Measurements from ENCODE around the gene TGFBR3. TPM values are rescaled to one million over a fixed set of nuclear protein-coding genes. Genes with fewer than 3 reads are reported as not detected.
A peak's percentile ranks its signal among the peaks of the same experiment; 100 is the strongest.

The TGFBR3 gene
- total and polyA plus RNA-seq, 9 of the 15 experiments (the other 6 are each of a cell fraction or from before 2014, with no cell fraction given), result 3.6 to 32.4 (median 15.6) TPM

DNA sequence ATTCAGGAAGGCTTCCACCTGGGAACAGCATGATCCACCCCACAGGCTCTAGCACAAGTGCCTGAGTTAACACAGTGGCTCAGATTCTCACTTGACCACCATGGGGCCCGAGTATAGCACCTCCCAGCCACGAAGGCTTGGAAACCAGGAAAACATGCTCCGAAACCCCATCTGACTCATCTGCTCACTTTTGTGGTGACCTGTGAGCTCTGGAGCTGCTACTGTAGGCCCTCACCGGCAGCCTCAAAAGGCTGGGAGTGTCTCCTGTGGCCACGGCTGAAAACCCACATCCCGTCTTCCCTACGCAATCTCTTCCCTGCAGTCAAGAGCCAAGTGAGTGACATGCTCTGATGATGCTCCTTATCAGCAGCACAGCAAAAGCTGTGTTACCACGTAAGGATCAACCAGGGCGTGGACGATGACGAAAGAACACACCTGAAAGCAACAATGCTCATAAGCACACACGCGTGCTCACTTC lies 81.4 kb downstream of the TGFBR3 start (continued):
- TF ChIP-seq, protein P1, sequence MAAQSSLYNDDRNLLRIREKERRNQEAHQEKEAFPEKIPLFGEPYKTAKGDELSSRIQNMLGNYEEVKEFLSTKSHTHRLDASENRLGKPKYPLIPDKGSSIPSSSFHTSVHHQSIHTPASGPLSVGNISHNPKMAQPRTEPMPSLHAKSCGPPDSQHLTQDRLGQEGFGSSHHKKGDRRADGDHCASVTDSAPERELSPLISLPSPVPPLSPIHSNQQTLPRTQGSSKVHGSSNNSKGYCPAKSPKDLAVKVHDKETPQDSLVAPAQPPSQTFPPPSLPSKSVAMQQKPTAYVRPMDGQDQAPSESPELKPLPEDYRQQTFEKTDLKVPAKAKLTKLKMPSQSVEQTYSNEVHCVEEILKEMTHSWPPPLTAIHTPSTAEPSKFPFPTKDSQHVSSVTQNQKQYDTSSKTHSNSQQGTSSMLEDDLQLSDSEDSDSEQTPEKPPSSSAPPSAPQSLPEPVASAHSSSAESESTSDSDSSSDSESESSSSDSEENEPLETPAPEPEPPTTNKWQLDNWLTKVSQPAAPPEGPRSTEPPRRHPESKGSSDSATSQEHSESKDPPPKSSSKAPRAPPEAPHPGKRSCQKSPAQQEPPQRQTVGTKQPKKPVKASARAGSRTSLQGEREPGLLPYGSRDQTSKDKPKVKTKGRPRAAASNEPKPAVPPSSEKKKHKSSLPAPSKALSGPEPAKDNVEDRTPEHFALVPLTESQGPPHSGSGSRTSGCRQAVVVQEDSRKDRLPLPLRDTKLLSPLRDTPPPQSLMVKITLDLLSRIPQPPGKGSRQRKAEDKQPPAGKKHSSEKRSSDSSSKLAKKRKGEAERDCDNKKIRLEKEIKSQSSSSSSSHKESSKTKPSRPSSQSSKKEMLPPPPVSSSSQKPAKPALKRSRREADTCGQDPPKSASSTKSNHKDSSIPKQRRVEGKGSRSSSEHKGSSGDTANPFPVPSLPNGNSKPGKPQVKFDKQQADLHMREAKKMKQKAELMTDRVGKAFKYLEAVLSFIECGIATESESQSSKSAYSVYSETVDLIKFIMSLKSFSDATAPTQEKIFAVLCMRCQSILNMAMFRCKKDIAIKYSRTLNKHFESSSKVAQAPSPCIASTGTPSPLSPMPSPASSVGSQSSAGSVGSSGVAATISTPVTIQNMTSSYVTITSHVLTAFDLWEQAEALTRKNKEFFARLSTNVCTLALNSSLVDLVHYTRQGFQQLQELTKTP (IDR thresholded peaks at IDR 0.05; ENCODE audit: low read depth in 1 of 2, partially characterized antibody in 2 of 2), result peak; percentile 19 to 61
- TF ChIP-seq ZNF764 (CRISPR knock-in tag; IDR thresholded peaks at IDR 0.05; ENCODE audit: low read depth) (no peak), TEAD1 (CRISPR knock-in tag; IDR thresholded peaks at IDR 0.05) (peak; percentile 48 to 89; a peak in 2 of 4 replicates), SMARCE1 (IDR thresholded peaks at IDR 0.05) (peak; percentile 95), NR2C2 (CRISPR knock-in tag; IDR thresholded peaks at IDR 0.05) (no peak; the same call in 1 of the 2 replicates), NR2C2 (tag; IDR thresholded peaks at IDR 0.05) (peak; percentile 52; the same call in 1 of the 2 replicates), NEUROD1 (IDR thresholded peaks at IDR 0.05; ENCODE audit: borderline replicate concordance, low read depth, low read length, partially characterized antibody) (peak; percentile 56), TCFL5 (CRISPR knock-in tag; conservative IDR thresholded peaks at IDR 0.05) (no peak), FOS (IDR thresholded peaks at IDR 0.05; ENCODE audit: extremely low read depth, insufficient read length) (peak; percentile 30), HDAC1 (IDR thresholded peaks at IDR 0.05) (peak in 1 of 2 experiments; percentile 97; a peak in 2 of 4 replicates), SMARCA5 (IDR thresholded peaks at IDR 0.05) (0 out of 2 replicates have a peak, but pooled peaks have one; percentile 6), ZEB2 (IDR thresholded peaks at IDR 0.05) (peak; percentile 99), EP400 (IDR thresholded peaks at IDR 0.05) (peak; percentile 25; the same call in 1 of the 2 replicates), COPS2 (conservative IDR thresholded peaks at IDR 0.05) (no peak), HMGN3 (IDR thresholded peaks at IDR 0.05; ENCODE audit: borderline replicate concordance, extremely low read depth, insufficient read length, low read depth, low read length) (peak; percentile 26), MECOM (CRISPR knock-in tag; IDR thresholded peaks at IDR 0.05) (peak; percentile 24; the same call in 1 of the 2 replicates)
- TF ChIP-seq, protein P2, sequence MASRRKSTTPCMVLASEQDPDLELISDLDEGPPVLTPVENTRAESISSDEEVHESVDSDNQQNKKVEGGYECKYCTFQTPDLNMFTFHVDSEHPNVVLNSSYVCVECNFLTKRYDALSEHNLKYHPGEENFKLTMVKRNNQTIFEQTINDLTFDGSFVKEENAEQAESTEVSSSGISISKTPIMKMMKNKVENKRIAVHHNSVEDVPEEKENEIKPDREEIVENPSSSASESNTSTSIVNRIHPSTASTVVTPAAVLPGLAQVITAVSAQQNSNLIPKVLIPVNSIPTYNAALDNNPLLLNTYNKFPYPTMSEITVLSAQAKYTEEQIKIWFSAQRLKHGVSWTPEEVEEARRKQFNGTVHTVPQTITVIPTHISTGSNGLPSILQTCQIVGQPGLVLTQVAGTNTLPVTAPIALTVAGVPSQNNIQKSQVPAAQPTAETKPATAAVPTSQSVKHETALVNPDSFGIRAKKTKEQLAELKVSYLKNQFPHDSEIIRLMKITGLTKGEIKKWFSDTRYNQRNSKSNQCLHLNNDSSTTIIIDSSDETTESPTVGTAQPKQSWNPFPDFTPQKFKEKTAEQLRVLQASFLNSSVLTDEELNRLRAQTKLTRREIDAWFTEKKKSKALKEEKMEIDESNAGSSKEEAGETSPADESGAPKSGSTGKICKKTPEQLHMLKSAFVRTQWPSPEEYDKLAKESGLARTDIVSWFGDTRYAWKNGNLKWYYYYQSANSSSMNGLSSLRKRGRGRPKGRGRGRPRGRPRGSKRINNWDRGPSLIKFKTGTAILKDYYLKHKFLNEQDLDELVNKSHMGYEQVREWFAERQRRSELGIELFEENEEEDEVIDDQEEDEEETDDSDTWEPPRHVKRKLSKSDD (conservative IDR thresholded peaks at IDR 0.05; ENCODE audit: low read length), result no peak
- TF ChIP-seq, protein P3, sequence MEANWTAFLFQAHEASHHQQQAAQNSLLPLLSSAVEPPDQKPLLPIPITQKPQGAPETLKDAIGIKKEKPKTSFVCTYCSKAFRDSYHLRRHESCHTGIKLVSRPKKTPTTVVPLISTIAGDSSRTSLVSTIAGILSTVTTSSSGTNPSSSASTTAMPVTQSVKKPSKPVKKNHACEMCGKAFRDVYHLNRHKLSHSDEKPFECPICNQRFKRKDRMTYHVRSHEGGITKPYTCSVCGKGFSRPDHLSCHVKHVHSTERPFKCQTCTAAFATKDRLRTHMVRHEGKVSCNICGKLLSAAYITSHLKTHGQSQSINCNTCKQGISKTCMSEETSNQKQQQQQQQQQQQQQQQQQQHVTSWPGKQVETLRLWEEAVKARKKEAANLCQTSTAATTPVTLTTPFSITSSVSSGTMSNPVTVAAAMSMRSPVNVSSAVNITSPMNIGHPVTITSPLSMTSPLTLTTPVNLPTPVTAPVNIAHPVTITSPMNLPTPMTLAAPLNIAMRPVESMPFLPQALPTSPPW (CRISPR knock-in tag; IDR thresholded peaks at IDR 0.05), result peak; percentile 38; the same call in 1 of the 2 replicates
- TF ChIP-seq, protein P4, sequence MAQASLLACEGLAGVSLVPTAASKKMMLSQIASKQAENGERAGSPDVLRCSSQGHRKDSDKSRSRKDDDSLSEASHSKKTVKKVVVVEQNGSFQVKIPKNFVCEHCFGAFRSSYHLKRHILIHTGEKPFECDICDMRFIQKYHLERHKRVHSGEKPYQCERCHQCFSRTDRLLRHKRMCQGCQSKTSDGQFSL (CRISPR knock-in tag; IDR thresholded peaks at IDR 0.05), result no peak
- TF ChIP-seq, protein P4 (tag; IDR thresholded peaks at IDR 0.05), result no peak
